Sigmoid colon (tissue), 7 donors: ENCODE results near the gene MRPL24. TPM values are rescaled to one million over a fixed set of nuclear protein-coding genes. Genes with fewer than 3 reads are reported as not detected.
"Not testable (repeated sequence)": the region's sequence is repeated elsewhere in the genome, so short reads cannot be mapped to it uniquely, and the experiment has no call there.

Experiments used
- DNase-seq: peaks from one replicate; pipeline ENCODE4 v3.0.0-alpha.2; 2019
- H3K27ac ChIP-seq, 4 donors: fragments of 200-600 bp; sonication (generic); one replicate each; pipeline ENCODE4 v1.5.1; 2016 to 2019; ENCODE audit warnings: mild to moderate bottlenecking in 1 of 4
- H3K27me3 ChIP-seq, 3 donors: fragments of 200-600 bp; sonication (generic); one replicate each; pipeline ENCODE4 v1.5.1; 2019; ENCODE audit warnings: mild to moderate bottlenecking in 1 of 3
- H3K36me3 ChIP-seq, 4 donors: fragments of 200-600 bp; sonication (generic); one replicate each; pipeline ENCODE4 v1.5.1; 2016 to 2019
- H3K4me1 ChIP-seq, 4 donors: fragments of 200-600 bp; sonication (generic); one replicate each; pipeline ENCODE4 v1.5.1; 2017 to 2019
- H3K4me3 ChIP-seq, 4 donors: fragments of 200-600 bp; sonication (generic); one replicate each; pipeline ENCODE4 v1.5.1; 2017 to 2019; ENCODE audit warnings: mild to moderate bottlenecking in 2 of 4, moderate library complexity in 1 of 4
- H3K9me3 ChIP-seq, 4 donors: fragments of 200-600 bp in 3 of 4; sonication (generic) in 3 of 4; one replicate each; pipeline versions ENCODE4 v1.5.1 to v1.6.1; 2013 to 2019
- EP300 ChIP-seq, 4 donors: sonication (generic); formaldehyde crosslinking; IDR thresholded peaks; one replicate each; pipeline ENCODE4 v1.6.1; 2017; ENCODE audit warnings: antibody characterized with exemption in 4 of 4
- POLR2A ChIP-seq, 2 donors: fragments of 450-650 bp; IDR thresholded peaks; one replicate each; pipeline ENCODE4 v1.6.1; 2016; ENCODE audit warnings: antibody characterized with exemption in 2 of 2, mild to moderate bottlenecking in 2 of 2, moderate library complexity in 2 of 2
- POLR2AphosphoS5 ChIP-seq, 4 donors: sonication (generic); formaldehyde crosslinking; IDR thresholded peaks; one replicate each; pipeline ENCODE4 v1.6.1; 2017; ENCODE audit warnings: antibody characterized with exemption in 4 of 4
- WGBS, 2 donors: extraction: QIAGEN DNeasy Blood & Tissue Kit; methylation state at CpG; one replicate each; pipeline ENCODE4 v1.1.7; 2013; 5-methylcytosine and 5-hydroxymethylcytosine counted together
- intact Hi-C: fragments of 100-400 bp; cut with DNase I; formaldehyde crosslinking; loops from one replicate; pipeline ENCODE4 v1.15.1; 2023
- polyA plus RNA-seq, 3 donors: library from polyadenylated mRNA; stranded (reverse); fragments of 200-250 nt; gene quantifications; one replicate each; pipeline ENCODE4 v1.2.3, GENCODE V29; 2013
- total RNA-seq, 4 donors: library from RNA; depleted of rRNA; stranded (reverse); fragments of >200 nt; gene quantifications; one replicate each; pipeline ENCODE4 v1.1.0, GENCODE V29; 2016
- TF ChIP-seq, protein P1 (sequence below), 4 experiments: fragments of 450-650 bp in 3 of 4; fragments of 200-600 bp in 1 of 4; IDR thresholded peaks; one replicate each; pipeline ENCODE4 v1.5.1; 2016 to 2019; ENCODE audit warnings: antibody characterized with exemption in 4 of 4, mild to moderate bottlenecking in 3 of 4, moderate library complexity in 2 of 4
- donor health status: healthy with polysubstance abuse.
- donor health status: Bipolar disorder and iron deficiency.
- donor health status: healthy.

MRPL24 gene
- total and polyA plus RNA-seq, 7 donors, result 53.0 to 81.1 (median 68.5) TPM

DNA sequence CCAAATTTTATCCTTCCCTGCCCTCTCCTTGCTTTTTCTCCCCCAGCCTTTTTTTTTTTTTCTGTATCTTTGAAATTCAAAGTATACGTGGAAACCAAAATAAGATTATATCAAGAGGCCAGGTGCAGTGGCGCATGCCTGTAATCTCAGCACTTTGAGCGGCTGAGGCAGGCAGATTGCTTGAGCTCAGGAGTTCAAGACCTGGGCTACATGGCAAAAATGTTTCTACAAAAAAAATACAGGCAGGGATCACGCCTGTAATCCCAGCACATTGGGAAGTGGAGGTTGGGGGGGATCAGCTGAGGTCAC lies 19.9 kb upstream of the MRPL24 start:
- DNase-seq, result no peak
- H3K36me3 ChIP-seq, result no peaks in the 10 kb centered on the region
- no peaks in the 10 kb centered on the region for H3K27me3 ChIP-seq
- intact Hi-C loops, result no loop called here
- H3K4me3 ChIP-seq, result no peak overlapping the region
- no peaks in the 10 kb centered on the region for H3K9me3 ChIP-seq
- H3K4me1 ChIP-seq, result peaks cover 0 to 2% (median under 1%) of the 10 kb centered on the region in 4 donors
- TF ChIP-seq, protein P1, sequence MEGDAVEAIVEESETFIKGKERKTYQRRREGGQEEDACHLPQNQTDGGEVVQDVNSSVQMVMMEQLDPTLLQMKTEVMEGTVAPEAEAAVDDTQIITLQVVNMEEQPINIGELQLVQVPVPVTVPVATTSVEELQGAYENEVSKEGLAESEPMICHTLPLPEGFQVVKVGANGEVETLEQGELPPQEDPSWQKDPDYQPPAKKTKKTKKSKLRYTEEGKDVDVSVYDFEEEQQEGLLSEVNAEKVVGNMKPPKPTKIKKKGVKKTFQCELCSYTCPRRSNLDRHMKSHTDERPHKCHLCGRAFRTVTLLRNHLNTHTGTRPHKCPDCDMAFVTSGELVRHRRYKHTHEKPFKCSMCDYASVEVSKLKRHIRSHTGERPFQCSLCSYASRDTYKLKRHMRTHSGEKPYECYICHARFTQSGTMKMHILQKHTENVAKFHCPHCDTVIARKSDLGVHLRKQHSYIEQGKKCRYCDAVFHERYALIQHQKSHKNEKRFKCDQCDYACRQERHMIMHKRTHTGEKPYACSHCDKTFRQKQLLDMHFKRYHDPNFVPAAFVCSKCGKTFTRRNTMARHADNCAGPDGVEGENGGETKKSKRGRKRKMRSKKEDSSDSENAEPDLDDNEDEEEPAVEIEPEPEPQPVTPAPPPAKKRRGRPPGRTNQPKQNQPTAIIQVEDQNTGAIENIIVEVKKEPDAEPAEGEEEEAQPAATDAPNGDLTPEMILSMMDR (IDR thresholded peaks at IDR 0.05), result no peak
- TF ChIP-seq POLR2AphosphoS5 (IDR thresholded peaks at IDR 0.05), result no peak
- TF ChIP-seq EP300 (IDR thresholded peaks at IDR 0.05), result no peak
- TF ChIP-seq POLR2A (IDR thresholded peaks at IDR 0.05), result no peak
- no peak overlapping the region for H3K27ac ChIP-seq
- WGBS, 2 donors, result 81% methylated on average over 4 of the region's 4 CpGs

DNA sequence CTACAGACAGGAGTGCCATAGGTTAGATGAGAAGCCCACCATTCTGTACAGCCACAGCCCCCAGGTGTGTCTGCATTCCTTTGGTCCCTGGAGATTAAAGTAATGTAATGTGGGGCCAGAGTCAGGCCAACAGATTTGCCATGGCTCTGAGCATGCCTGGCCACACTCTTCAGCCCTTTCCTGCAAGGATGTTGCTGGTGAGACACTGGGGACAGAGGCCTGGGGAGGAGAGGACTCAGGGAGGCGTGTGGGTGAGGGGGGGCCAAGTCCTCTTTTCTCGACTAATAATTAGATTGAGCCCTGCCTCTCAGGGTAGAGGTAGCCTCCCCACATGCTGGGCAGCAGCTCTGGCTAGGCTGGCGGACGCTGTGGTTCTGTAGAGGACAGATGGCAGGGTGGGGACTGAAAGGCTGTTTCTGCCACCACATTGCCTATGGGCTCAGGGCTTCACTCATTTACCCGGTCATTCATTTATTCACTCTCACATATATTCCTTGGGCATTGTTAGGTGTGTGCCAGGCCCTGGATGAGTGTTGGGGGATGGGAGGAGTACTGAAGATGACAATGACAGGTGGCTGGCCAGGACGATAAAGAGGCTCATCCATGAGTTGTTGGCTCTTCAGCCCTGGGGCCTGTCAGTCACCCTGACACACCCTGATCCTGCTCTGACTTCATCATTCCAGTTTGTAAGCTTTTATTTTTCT lies 19.4 kb upstream of the MRPL24 start:
- Histone ChIP-seq H3K4me3 (no peak overlapping the region), H3K4me1 (no peaks in the 10 kb centered on the region), H3K27ac (no peak overlapping the region), H3K27me3 (no peaks in the 10 kb centered on the region), H3K36me3 (no peaks in the 10 kb centered on the region), H3K9me3 (no peaks in the 10 kb centered on the region)
- DNase-seq, result peak; percentile 36
- WGBS, 2 donors, result 67 to 76% methylated on average over 6 of the region's 6 CpGs
- TF ChIP-seq EP300 (IDR thresholded peaks at IDR 0.05), result no peak
- intact Hi-C loops, result no loop called here

DNA sequence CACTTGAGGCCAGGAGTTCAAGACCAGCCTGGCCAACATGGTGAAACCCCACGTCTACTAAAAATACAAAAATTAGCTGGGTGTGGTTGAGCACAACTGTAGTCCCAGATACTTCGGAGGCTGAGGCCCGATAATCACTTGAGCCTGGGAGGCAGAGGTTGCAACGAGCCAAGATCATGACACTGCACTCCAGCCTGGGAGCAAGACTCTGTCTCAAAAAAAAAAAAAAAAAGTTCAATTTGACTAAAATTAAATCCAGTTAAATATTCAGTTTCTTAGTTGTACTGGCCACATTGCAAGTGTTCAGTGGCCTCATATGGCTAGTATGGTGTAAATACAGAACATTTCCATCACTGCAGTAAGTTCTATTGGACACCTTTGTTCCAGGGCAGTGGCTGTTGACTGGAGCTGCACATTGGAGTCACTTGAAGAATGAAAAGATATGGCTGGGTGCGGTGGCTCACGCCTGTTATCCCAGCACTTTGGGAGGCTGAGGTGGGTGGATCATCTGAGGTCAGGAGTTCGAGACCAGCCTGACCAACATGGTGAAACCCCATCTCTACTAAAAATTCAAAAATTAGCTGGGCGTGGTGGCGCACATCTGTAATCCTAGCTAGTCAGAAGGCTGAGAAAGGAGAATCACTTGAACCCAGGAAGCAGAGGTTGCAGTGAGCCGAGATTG lies 16.8 kb upstream of the MRPL24 start:
- peaks cover 0 to 12% (median 7%) of the 10 kb centered on the region in 4 donors for H3K4me1 ChIP-seq
- DNase-seq, result peak; percentile 33
- H3K36me3 ChIP-seq, H3K27me3 ChIP-seq, intact Hi-C loops, H3K27ac ChIP-seq, H3K9me3 ChIP-seq, H3K4me3 ChIP-seq: not testable (repeated sequence)
- whole genome bisulfite sequencing, 2 donors, result 91 to 96% methylated on average over 10 of the region's 10 CpGs

DNA sequence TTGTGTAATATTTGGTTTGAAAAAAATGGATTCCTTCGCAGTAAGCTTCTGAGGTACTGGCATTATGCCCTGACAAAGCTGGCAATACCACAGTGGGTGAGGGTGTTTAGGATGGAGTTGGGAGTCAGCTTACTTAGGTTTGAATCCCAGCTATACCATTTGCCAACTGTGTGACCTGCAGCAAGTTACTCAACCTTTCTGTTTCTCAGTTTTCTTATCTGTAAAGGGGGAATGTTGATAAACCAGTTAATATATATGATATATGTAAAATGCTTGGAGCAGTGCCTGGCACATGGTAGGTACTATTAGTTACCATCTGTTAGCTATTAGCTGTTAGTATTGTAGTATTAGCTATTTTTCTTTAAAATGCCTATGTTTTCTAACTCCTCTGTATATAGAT lies 15.5 kb upstream of the MRPL24 start:
- no peak for DNase-seq
- H3K4me3 ChIP-seq, result no peak overlapping the region
- no peaks in the 10 kb centered on the region for H3K9me3 ChIP-seq
- TF ChIP-seq POLR2A (IDR thresholded peaks at IDR 0.05), result no peak
- peaks cover 0 to 16% (median 13%) of the 10 kb centered on the region in 4 donors for H3K4me1 ChIP-seq
- intact Hi-C loops, result no loop called here
- H3K27me3 ChIP-seq, result no peaks in the 10 kb centered on the region
- H3K27ac ChIP-seq, result no peak overlapping the region
- H3K36me3 ChIP-seq, result no peaks in the 10 kb centered on the region
- WGBS, 2 donors, result 99 to 100% methylated on average over 1 of the region's 1 CpG

DNA sequence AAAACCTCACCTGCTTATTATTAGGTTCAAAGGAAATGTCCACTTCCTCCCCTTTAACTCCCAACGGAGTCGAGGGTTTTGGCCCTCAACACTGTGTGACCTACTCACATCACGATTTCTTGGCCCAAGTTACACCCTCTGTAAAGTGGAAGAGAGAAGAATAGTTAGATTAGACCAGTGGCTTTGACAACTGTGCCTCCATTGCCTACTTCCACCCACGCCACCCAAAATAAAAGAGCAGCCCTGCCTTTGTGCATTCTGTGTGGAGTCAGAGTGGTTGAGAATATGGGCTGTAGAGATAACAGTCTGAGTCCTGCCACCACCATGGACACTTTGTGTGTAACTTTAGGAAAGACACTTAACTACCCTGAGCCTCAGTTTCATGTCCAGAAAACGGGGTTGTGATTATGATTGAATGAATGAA lies 14.7 kb upstream of the MRPL24 start:
- no peaks in the 10 kb centered on the region for H3K36me3 ChIP-seq
- DNase-seq, result no peak
- intact Hi-C loops, result no loop called here
- 71 to 86% methylated on average over 5 of the region's 5 CpGs for WGBS, 2 donors
- H3K9me3 ChIP-seq, result no peaks in the 10 kb centered on the region
- no peak overlapping the region for H3K27ac ChIP-seq
- H3K4me1 ChIP-seq, result peaks cover 0 to 16% (median 13%) of the 10 kb centered on the region in 4 donors
- no peak overlapping the region for H3K4me3 ChIP-seq
- no peaks in the 10 kb centered on the region for H3K27me3 ChIP-seq
- TF ChIP-seq EP300 (IDR thresholded peaks at IDR 0.05) (no peak), POLR2A (IDR thresholded peaks at IDR 0.05) (no peak), POLR2AphosphoS5 (IDR thresholded peaks at IDR 0.05) (no peak)
- TF ChIP-seq, protein P1 (IDR thresholded peaks at IDR 0.05), result no peak

DNA sequence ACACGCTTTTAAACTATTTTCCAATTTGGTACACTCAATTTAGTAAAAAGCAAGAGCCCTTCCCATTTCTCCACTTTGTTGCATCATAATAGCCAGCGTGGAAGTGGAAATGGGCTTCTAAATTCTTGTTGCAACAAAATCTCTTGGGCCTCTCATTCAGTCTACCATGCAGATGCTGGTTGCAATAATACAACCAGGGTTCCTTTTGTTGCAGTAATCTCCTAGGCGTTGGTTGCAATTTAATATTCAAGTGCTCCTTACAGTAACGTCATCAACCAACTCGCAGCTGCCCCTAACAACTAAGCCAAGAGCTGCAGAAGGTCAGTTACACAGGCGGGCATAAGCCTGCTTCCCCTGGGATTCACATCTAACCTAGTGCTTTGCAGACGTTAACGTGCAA lies 13.3 kb upstream of the MRPL24 start:
- H3K9me3 ChIP-seq, result no peaks in the 10 kb centered on the region
- intact Hi-C loops, result no loop called here
- peaks cover 0 to 28% (median 23%) of the 10 kb centered on the region in 4 donors for H3K4me1 ChIP-seq
- H3K27me3 ChIP-seq, result no peaks in the 10 kb centered on the region
- no peak overlapping the region for H3K27ac ChIP-seq
- no peaks in the 10 kb centered on the region for H3K36me3 ChIP-seq
- TF ChIP-seq EP300 (IDR thresholded peaks at IDR 0.05) (no peak), POLR2A (IDR thresholded peaks at IDR 0.05) (no peak), POLR2AphosphoS5 (IDR thresholded peaks at IDR 0.05) (no peak)
- TF ChIP-seq, protein P1 (IDR thresholded peaks at IDR 0.05), result no peak
- 85 to 88% methylated on average over 8 of the region's 8 CpGs for WGBS, 2 donors
- DNase-seq, result no peak
- H3K4me3 ChIP-seq, result no peak overlapping the region
